K562 (cell line): ENCODE data around the gene REEP6. TPM values are rescaled to one million over a fixed set of nuclear protein-coding genes. Genes with fewer than 3 reads are reported as not detected.
A peak's percentile ranks its signal among the peaks of the same experiment; 100 is the strongest.

ENCODE experiments used
- ATF4 ChIP-seq: fragments of 450-650 bp; formaldehyde crosslinking; IDR thresholded peaks from 2 replicates; pipeline ENCODE4 v1.4.0; 2022; ENCODE audit warnings: mild to moderate bottlenecking, moderate library complexity
- BCL6 ChIP-seq: fragments of 250-450 bp; sonication (Bioruptor Pico); IDR thresholded peaks from 2 replicates; pipeline ENCODE4 v1.4.0; 2020
- BRF1 ChIP-seq: IDR thresholded peaks from 3 replicates; pipeline ENCODE4 v1.6.1; 2011; ENCODE audit warnings: borderline replicate concordance, mild to moderate bottlenecking; ENCODE audit not compliant: insufficient read length; ENCODE audit errors: extremely low read depth
- CHD1 ChIP-seq: fragments of 200-600 bp; sonication (generic); IDR thresholded peaks from one replicate; pipeline ENCODE4 v1.6.1; 2012; ENCODE audit warnings: mild to moderate bottlenecking, moderate library complexity, low read length, inconsistent platforms
- GABPB1 ChIP-seq: sonication (generic); formaldehyde crosslinking; IDR thresholded peaks from 2 replicates; pipeline ENCODE4 v1.8.0; 2022; ENCODE audit warnings: mild to moderate bottlenecking, missing genetic modification reagents
- HIVEP1 ChIP-seq: fragments of 250-450 bp; sonication (Bioruptor Pico); IDR thresholded peaks from 2 replicates; pipeline ENCODE4 v1.4.0; 2020; ENCODE audit warnings: mild to moderate bottlenecking
- HNRNPUL1 ChIP-seq: fragments of 200-400 bp; formaldehyde crosslinking; IDR thresholded peaks from 2 replicates; pipeline ENCODE4 v1.6.1; 2017; ENCODE audit warnings: low read length
- LEF1 ChIP-seq: fragments of 450-650 bp; IDR thresholded peaks from 2 replicates; pipeline ENCODE4 v1.6.1; 2016; ENCODE audit warnings: mild to moderate bottlenecking
- MBD2 ChIP-seq: sonication (generic); IDR thresholded peaks from 2 replicates; pipeline ENCODE4 v1.6.1; 2016; ENCODE audit warnings: low read depth, borderline replicate concordance
- NCOA4 ChIP-seq: fragments of 450-650 bp; IDR thresholded peaks from 2 replicates; pipeline ENCODE4 v1.6.1; 2018; ENCODE audit warnings: mild to moderate bottlenecking; ENCODE audit not compliant: partially characterized antibody
- RB1 ChIP-seq: fragments of 450-650 bp; IDR thresholded peaks from 2 replicates; pipeline ENCODE4 v1.6.1; 2017; ENCODE audit warnings: low read depth, mild to moderate bottlenecking
- ZBED1 ChIP-seq: IDR thresholded peaks from 2 replicates; pipeline ENCODE4 v1.6.1; 2014
- ZKSCAN3 ChIP-seq: fragments of 250-450 bp; sonication (Bioruptor Pico); IDR thresholded peaks from 2 replicates; pipeline ENCODE4 v1.4.0; 2020
- ZNF146 ChIP-seq: IDR thresholded peaks from one replicate; pipeline ENCODE4 v1.6.1; 2018; ENCODE audit warnings: missing compliant biosample characterization; ENCODE audit not compliant: unreplicated experiment
- ZNF165 ChIP-seq: fragments of 250-450 bp; sonication (Bioruptor Pico); IDR thresholded peaks from 2 replicates; pipeline ENCODE4 v1.4.0; 2020; ENCODE audit warnings: borderline replicate concordance
- ZNF354B ChIP-seq: fragments of 250-450 bp; sonication (Bioruptor Pico); IDR thresholded peaks from 2 replicates; pipeline ENCODE4 v1.4.0; 2020
- ZNF395 ChIP-seq: fragments of 200-800 bp; sonication (Bioruptor generic); IDR thresholded peaks from 2 replicates; pipeline ENCODE4 v1.6.1; 2017; ENCODE audit warnings: missing genetic modification characterization, missing compliant biosample characterization
- ZNF436 ChIP-seq: fragments of 250-450, 450-650 bp; sonication (Bioruptor Pico); formaldehyde crosslinking; IDR thresholded peaks from 2 replicates; pipeline ENCODE4 v1.7.0; 2020; ENCODE audit warnings: mild to moderate bottlenecking
- ZNF583 ChIP-seq: fragments of 250-450 bp; sonication (Bioruptor Pico); IDR thresholded peaks from 2 replicates; pipeline ENCODE4 v1.4.0; 2020
- ZNF764 ChIP-seq: fragments of 250-450 bp; sonication (Bioruptor Pico); IDR thresholded peaks from 2 replicates; pipeline ENCODE4 v1.4.0; 2020; ENCODE audit warnings: low read depth, mild to moderate bottlenecking, moderate library complexity
- polyA plus RNA-seq, 8 experiments: library from polyadenylated mRNA; depleted of rRNA in 4 of 8; stranded (reverse) in 5 of 8; unstranded in 3 of 8; fragments of >200 nt; fragmentation: Nextera tagmentation in 2 of 8; fragmentation: Illumina TruSeq in 1 of 8; extraction: Ambion mirVana in 2 of 8; extraction: Trizol in 1 of 8; gene quantifications; 2 replicates each; pipeline versions ENCODE4 v1.2.1 to v1.2.3, GENCODE V29; 2011 to 2014; ENCODE audit warnings: inconsistent platforms in 1 of 8, missing spikeins in 1 of 8
- total RNA-seq, 7 experiments: library from RNA; depleted of rRNA in 6 of 7; stranded (reverse); fragments of >200 nt in 6 of 7; fragmentation: Illumina TruSeq in 2 of 7; extraction: Trizol in 2 of 7; gene quantifications; 2 replicates each; pipeline versions ENCODE4 v1.2.1 to v1.2.3, GENCODE V29; 2011 to 2021; ENCODE audit warnings: low replicate concordance in 1 of 7
- TF ChIP-seq, protein P1 (sequence below): fragments of 250-450 bp; sonication (Bioruptor Pico); IDR thresholded peaks from 2 replicates; pipeline ENCODE4 v1.5.0; 2020; ENCODE audit warnings: mild to moderate bottlenecking, borderline replicate concordance
- TF ChIP-seq, protein P2 (sequence below): fragments of 450-650 bp; IDR thresholded peaks from 2 replicates; pipeline ENCODE4 v1.6.1; 2017; ENCODE audit warnings: antibody characterized with exemption, mild to moderate bottlenecking

REEP6 gene
- total and polyA plus RNA-seq, 9 of the 15 experiments (the other 6 are each of a cell fraction or from before 2014, with no cell fraction given) = 1.2 to 64.2 (median 12.7) TPM

DNA sequence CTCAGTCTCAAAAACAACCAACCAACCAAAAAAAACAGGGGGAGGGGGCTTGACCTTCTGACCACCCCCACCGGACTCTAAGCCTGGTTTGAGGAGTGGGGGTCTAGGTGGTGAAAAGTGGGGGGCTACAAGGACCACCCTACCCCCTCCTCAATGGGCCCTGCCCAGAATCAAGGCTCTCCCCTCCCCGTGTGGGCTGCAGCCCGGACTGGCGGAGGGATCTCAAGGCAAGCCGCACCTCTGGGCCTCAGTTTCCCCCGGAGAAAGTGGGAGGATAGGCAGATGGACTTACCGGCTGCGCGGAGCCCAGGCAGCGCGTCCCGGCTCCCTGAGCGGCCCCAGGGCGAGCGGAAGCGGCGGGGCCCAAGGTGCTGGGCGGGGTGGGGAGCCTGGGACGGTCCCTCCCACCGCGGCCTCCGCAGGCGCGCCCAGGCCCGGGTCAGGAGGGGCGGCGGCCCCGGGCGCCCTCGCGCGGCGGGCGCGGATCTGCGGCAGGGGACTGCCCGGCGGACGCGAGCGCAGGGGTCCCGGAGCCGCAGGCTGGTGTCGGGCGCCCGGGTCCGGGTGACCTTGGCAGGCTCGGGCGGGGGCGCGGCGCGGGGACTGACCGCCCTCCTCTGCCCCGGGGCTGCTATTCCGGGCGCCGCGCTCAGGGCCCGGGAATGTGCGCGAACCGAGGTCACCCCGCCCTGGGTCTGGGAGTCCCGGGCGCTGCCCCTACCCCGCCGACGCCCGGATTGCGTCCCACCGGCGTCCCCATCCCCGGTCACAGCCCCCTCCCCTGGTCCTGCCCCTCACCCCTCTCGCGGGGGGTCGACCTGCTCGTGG is 21.9 kb downstream of the REEP6 start, which contains the start of gene ADAMTSL5 (continued):
- TF ChIP-seq, protein P1, sequence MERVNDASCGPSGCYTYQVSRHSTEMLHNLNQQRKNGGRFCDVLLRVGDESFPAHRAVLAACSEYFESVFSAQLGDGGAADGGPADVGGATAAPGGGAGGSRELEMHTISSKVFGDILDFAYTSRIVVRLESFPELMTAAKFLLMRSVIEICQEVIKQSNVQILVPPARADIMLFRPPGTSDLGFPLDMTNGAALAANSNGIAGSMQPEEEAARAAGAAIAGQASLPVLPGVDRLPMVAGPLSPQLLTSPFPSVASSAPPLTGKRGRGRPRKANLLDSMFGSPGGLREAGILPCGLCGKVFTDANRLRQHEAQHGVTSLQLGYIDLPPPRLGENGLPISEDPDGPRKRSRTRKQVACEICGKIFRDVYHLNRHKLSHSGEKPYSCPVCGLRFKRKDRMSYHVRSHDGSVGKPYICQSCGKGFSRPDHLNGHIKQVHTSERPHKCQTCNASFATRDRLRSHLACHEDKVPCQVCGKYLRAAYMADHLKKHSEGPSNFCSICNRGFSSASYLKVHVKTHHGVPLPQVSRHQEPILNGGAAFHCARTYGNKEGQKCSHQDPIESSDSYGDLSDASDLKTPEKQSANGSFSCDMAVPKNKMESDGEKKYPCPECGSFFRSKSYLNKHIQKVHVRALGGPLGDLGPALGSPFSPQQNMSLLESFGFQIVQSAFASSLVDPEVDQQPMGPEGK (CRISPR knock-in tag) = no peak
- TF ChIP-seq NCOA4 (no peak), ZNF436 (no peak), HNRNPUL1 (no peak), RB1 (peak; percentile 92; the same call in 1 of the 2 replicates), CHD1 (peak; percentile 57), ZKSCAN3 (no peak), ZNF395 (CRISPR knock-in tag) (no peak), HIVEP1 (CRISPR knock-in tag) (no peak), ZNF146 (no peak), MBD2 (no peak), ZBED1 (no peak), ZNF583 (CRISPR knock-in tag) (no peak), BCL6 (CRISPR knock-in tag) (no peak), ATF4 (CRISPR knock-in tag) (no peak), BRF1 (no peak), ZNF165 (CRISPR knock-in tag) (no peak), ZNF354B (CRISPR knock-in tag) (no peak), LEF1 (no peak), ZNF764 (CRISPR knock-in tag) (no peak), GABPB1 (CRISPR knock-in tag) (peak; percentile 78)
- TF ChIP-seq, protein P2, sequence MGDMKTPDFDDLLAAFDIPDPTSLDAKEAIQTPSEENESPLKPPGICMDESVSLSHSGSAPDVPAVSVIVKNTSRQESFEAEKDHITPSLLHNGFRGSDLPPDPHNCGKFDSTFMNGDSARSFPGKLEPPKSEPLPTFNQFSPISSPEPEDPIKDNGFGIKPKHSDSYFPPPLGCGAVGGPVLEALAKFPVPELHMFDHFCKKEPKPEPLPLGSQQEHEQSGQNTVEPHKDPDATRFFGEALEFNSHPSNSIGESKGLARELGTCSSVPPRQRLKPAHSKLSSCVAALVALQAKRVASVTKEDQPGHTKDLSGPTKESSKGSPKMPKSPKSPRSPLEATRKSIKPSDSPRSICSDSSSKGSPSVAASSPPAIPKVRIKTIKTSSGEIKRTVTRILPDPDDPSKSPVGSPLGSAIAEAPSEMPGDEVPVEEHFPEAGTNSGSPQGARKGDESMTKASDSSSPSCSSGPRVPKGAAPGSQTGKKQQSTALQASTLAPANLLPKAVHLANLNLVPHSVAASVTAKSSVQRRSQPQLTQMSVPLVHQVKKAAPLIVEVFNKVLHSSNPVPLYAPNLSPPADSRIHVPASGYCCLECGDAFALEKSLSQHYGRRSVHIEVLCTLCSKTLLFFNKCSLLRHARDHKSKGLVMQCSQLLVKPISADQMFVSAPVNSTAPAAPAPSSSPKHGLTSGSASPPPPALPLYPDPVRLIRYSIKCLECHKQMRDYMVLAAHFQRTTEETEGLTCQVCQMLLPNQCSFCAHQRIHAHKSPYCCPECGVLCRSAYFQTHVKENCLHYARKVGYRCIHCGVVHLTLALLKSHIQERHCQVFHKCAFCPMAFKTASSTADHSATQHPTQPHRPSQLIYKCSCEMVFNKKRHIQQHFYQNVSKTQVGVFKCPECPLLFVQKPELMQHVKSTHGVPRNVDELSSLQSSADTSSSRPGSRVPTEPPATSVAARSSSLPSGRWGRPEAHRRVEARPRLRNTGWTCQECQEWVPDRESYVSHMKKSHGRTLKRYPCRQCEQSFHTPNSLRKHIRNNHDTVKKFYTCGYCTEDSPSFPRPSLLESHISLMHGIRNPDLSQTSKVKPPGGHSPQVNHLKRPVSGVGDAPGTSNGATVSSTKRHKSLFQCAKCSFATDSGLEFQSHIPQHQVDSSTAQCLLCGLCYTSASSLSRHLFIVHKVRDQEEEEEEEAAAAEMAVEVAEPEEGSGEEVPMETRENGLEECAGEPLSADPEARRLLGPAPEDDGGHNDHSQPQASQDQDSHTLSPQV = no peak; the same call in 1 of the 2 replicates
